ENCODE measurements around the gene TCEANC. TPM values are rescaled to one million over a fixed set of nuclear protein-coding genes. Genes with fewer than 3 reads are reported as not detected.

TCEANC gene
- polyA plus RNA-seq, 1 donor from 2014 or later, result 5.0 TPM

DNA sequence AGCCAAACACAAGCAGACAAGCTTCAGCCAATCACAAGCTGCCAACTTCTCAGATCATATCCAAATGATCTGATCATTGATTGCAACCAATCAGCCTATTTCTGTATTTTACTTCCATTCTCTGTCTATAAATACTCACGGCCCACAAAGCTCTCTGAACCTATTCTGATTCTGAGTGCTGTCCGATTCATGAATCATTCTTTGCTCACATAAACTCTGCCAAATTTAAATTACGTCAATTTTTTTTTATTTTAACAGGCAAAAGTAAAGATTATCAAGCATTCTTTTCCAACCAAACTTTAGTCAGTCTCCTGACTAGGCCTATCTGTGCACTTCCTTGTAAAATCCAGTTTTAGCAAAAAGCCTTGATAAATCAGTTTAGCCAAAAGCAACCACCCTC lies 1.8 kb upstream of the TCEANC start:
- Histone ChIP-seq H3K79me2 (replicated peaks; ENCODE audit: insufficient read depth, low read length) (no peaks in the 10 kb centered on the region), H2AFZ (ENCODE audit: low read depth, low read length) (no peak overlapping the region), H3K4me3 (ENCODE audit: low read length) (no peak overlapping the region), H3K27me3 (ENCODE audit: insufficient read depth, low read depth, low read length) (no peaks in the 10 kb centered on the region), H3K36me3 (ENCODE audit: insufficient read depth, low read length) (no peaks in the 10 kb centered on the region), H3K4me2 (ENCODE audit: low read length) (no peak overlapping the region), H3K9ac (ENCODE audit: low read length) (no peak overlapping the region), H3F3A (ENCODE audit: insufficient read depth, low read length, poor library complexity, severe bottlenecking) (no peaks in the 10 kb centered on the region), H4K20me1 (ENCODE audit: insufficient read depth) (no peaks in the 10 kb centered on the region), H3K9me2 (ENCODE audit: insufficient read depth, low read length) (no peaks in the 10 kb centered on the region), H3K27ac (ENCODE audit: low read length) (no peak overlapping the region), H3K9me3 (ENCODE audit: low read length) (no peaks in the 10 kb centered on the region)
- TF ChIP-seq SMC3 (conservative IDR thresholded peaks at IDR 0.05; ENCODE audit: poor library complexity) (no peak), EP300 (conservative IDR thresholded peaks at IDR 0.05; ENCODE audit: poor library complexity, severe bottlenecking) (no peak), MXI1 (conservative IDR thresholded peaks at IDR 0.05; ENCODE audit: poor library complexity, severe bottlenecking) (no peak), TAF1 (IDR thresholded peaks at IDR 0.05; ENCODE audit: low read depth) (no peak), EZH2 (IDR thresholded peaks at IDR 0.05; ENCODE audit: borderline replicate concordance, insufficient read depth, low read length, poor library complexity, severe bottlenecking) (no peak), RAD21 (conservative IDR thresholded peaks at IDR 0.05) (no peak), POLR2AphosphoS5 (IDR thresholded peaks at IDR 0.05) (no peak), REST (IDR thresholded peaks at IDR 0.05; ENCODE audit: borderline replicate concordance) (no peak)
- TF ChIP-seq, protein P1, sequence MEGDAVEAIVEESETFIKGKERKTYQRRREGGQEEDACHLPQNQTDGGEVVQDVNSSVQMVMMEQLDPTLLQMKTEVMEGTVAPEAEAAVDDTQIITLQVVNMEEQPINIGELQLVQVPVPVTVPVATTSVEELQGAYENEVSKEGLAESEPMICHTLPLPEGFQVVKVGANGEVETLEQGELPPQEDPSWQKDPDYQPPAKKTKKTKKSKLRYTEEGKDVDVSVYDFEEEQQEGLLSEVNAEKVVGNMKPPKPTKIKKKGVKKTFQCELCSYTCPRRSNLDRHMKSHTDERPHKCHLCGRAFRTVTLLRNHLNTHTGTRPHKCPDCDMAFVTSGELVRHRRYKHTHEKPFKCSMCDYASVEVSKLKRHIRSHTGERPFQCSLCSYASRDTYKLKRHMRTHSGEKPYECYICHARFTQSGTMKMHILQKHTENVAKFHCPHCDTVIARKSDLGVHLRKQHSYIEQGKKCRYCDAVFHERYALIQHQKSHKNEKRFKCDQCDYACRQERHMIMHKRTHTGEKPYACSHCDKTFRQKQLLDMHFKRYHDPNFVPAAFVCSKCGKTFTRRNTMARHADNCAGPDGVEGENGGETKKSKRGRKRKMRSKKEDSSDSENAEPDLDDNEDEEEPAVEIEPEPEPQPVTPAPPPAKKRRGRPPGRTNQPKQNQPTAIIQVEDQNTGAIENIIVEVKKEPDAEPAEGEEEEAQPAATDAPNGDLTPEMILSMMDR (IDR thresholded peaks at IDR 0.05; ENCODE audit: poor library complexity, severe bottlenecking), result no peak

DNA sequence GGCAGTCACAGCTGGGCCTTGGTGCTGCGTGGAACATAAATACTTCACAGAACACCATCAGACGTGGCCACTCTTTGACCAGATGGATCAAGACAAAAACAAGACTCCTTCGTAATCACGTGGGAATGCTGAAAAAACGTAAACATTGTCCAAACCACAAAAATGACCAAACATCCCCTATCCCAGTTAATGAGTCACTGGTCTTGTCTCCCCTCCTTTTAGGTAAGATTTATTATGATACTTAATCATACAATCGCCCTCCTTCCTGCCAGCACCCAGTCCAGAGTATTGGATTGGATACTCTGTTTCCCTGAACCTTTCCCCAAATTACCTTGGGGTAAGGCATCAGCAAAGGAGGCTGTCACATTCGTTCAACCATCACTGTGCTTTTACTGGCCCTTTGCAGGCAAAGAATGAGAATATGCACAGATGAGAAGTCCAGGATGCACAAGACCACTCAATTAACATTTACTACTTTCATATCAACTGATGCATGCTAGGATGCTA lies 601 bp upstream of the TCEANC start:
- H3K9me2 ChIP-seq (ENCODE audit: insufficient read depth, low read length), result no peaks in the 10 kb centered on the region
- no peak overlapping the region for H3K27ac ChIP-seq (ENCODE audit: low read length)
- H3K9ac ChIP-seq (ENCODE audit: low read length), result peak overlapping the region; percentile 20
- H3K27me3 ChIP-seq (ENCODE audit: insufficient read depth, low read depth, low read length), result no peaks in the 10 kb centered on the region
- H3K9me3 ChIP-seq (ENCODE audit: low read length), result no peaks in the 10 kb centered on the region
- peak overlapping the region; percentile 80 for H3K4me3 ChIP-seq (ENCODE audit: low read length)
- H4K20me1 ChIP-seq (ENCODE audit: insufficient read depth), result no peaks in the 10 kb centered on the region
- peak overlapping the region; percentile 65 for H2AFZ ChIP-seq (ENCODE audit: low read depth, low read length)
- H3K79me2 ChIP-seq (replicated peaks; ENCODE audit: insufficient read depth, low read length), result no peaks in the 10 kb centered on the region
- TF ChIP-seq REST (IDR thresholded peaks at IDR 0.05; ENCODE audit: borderline replicate concordance) (no peak), SMC3 (conservative IDR thresholded peaks at IDR 0.05; ENCODE audit: poor library complexity) (no peak), RAD21 (conservative IDR thresholded peaks at IDR 0.05) (no peak), TAF1 (IDR thresholded peaks at IDR 0.05; ENCODE audit: low read depth) (no peak), EZH2 (IDR thresholded peaks at IDR 0.05; ENCODE audit: borderline replicate concordance, insufficient read depth, low read length, poor library complexity, severe bottlenecking) (no peak), MXI1 (conservative IDR thresholded peaks at IDR 0.05; ENCODE audit: poor library complexity, severe bottlenecking) (no peak), POLR2AphosphoS5 (IDR thresholded peaks at IDR 0.05) (no peak), EP300 (conservative IDR thresholded peaks at IDR 0.05; ENCODE audit: poor library complexity, severe bottlenecking) (no peak)
- TF ChIP-seq, protein P1 (IDR thresholded peaks at IDR 0.05; ENCODE audit: poor library complexity, severe bottlenecking), result no peak
- H3K4me2 ChIP-seq (ENCODE audit: low read length), result peak overlapping the region; percentile 30
- H3K36me3 ChIP-seq (ENCODE audit: insufficient read depth, low read length), result no peaks in the 10 kb centered on the region
- no peaks in the 10 kb centered on the region for H3F3A ChIP-seq (ENCODE audit: insufficient read depth, low read length, poor library complexity, severe bottlenecking)
